Testis (tissue), 3 donors: ENCODE measurements around the gene HOXD3. TPM values are rescaled to one million over a fixed set of nuclear protein-coding genes. Genes with fewer than 3 reads are reported as not detected.

Experiments
- DNase-seq: peaks from one replicate; pipeline ENCODE4 v3.0.0-alpha.2; 2019
- H3K27ac ChIP-seq, 2 donors: fragments of 200-600 bp; sonication (generic); one replicate each; pipeline ENCODE4 v1.5.1; 2019
- H3K27me3 ChIP-seq: fragments of 200-600 bp; sonication (generic); one replicate; pipeline ENCODE4 v1.5.1; 2019
- H3K36me3 ChIP-seq: fragments of 200-600 bp; sonication (generic); one replicate; pipeline ENCODE4 v1.5.1; 2017; ENCODE audit warnings: low read depth; ENCODE audit errors: missing control alignments
- H3K4me1 ChIP-seq: fragments of 200-600 bp; sonication (generic); one replicate; pipeline ENCODE4 v1.5.1; 2019
- H3K4me3 ChIP-seq, 2 donors: fragments of 200-600 bp; sonication (generic); one replicate each; pipeline ENCODE4 v1.5.1; 2017 to 2019
- H3K9me3 ChIP-seq: fragments of 200-600 bp; sonication (generic); one replicate; pipeline ENCODE4 v1.5.1; 2017
- POLR2A ChIP-seq: fragments of 450-650 bp; IDR thresholded peaks from one replicate; pipeline ENCODE4 v1.6.1; 2017; ENCODE audit warnings: antibody characterized with exemption, mild to moderate bottlenecking, moderate library complexity
- WGBS, 2 donors: methylation state at CpG; one replicate each; pipeline ENCODE4 v1.1.5; 2018; 5-methylcytosine and 5-hydroxymethylcytosine counted together
- intact Hi-C: fragments of 100-400 bp; cut with DNase I; formaldehyde crosslinking; loops from one replicate; pipeline ENCODE4 v1.15.1; 2023; ENCODE audit warnings: low total_unique reads
- polyA plus RNA-seq: library from polyadenylated mRNA; stranded (reverse); fragments of 350-450 nt; fragmentation: Illumina TruSeq; extraction: RNeasy Lipid Tissue Mini Kit (QIAGEN cat#74804); gene quantifications from one replicate; pipeline ENCODE4 v1.2.3, GENCODE V29; 2014; ENCODE audit warnings: low read depth, low replicate concordance; ENCODE audit not compliant: insufficient read depth
- total RNA-seq, 2 donors: library from RNA; depleted of rRNA; stranded (reverse); fragments of >200 nt; gene quantifications; one replicate each; pipeline ENCODE4 v1.2.3, GENCODE V29; 2016
- TF ChIP-seq, protein P1 (sequence below), 3 experiments: fragments of 450-650 bp in 2 of 3; fragments of 200-600 bp in 1 of 3; sonication (generic) in 1 of 3; IDR thresholded peaks; one replicate each; pipeline ENCODE4 v1.5.1; 2016 to 2019; ENCODE audit warnings: antibody characterized with exemption in 3 of 3, mild to moderate bottlenecking in 2 of 3, moderate library complexity in 1 of 3

HOXD3 gene
- total and polyA plus RNA-seq, 3 donors from 2014 or later, result 2.7 to 22.3 (median 14.0) TPM

GRCh38 chr2:176169181-176169580, 12.1 kb downstream of the HOXD3 start:
- no peaks in the 10 kb centered on the region for H3K9me3 ChIP-seq
- H3K36me3 ChIP-seq, result no peaks in the 10 kb centered on the region
- H3K27ac ChIP-seq, result no peak overlapping the region
- TF ChIP-seq, protein P1, sequence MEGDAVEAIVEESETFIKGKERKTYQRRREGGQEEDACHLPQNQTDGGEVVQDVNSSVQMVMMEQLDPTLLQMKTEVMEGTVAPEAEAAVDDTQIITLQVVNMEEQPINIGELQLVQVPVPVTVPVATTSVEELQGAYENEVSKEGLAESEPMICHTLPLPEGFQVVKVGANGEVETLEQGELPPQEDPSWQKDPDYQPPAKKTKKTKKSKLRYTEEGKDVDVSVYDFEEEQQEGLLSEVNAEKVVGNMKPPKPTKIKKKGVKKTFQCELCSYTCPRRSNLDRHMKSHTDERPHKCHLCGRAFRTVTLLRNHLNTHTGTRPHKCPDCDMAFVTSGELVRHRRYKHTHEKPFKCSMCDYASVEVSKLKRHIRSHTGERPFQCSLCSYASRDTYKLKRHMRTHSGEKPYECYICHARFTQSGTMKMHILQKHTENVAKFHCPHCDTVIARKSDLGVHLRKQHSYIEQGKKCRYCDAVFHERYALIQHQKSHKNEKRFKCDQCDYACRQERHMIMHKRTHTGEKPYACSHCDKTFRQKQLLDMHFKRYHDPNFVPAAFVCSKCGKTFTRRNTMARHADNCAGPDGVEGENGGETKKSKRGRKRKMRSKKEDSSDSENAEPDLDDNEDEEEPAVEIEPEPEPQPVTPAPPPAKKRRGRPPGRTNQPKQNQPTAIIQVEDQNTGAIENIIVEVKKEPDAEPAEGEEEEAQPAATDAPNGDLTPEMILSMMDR (IDR thresholded peaks at IDR 0.05), result no peak
- no peak for TF ChIP-seq POLR2A
- H3K27me3 ChIP-seq, result no peaks in the 10 kb centered on the region
- WGBS, 2 donors, result 87 to 100% methylated on average over 2 to 5 of the region's 5 CpGs
- no peak for DNase-seq
- H3K4me3 ChIP-seq, result no peak overlapping the region
- H3K4me1 ChIP-seq, result peaks cover 18% of the 10 kb centered on the region
- intact Hi-C loops, result no loop called here

DNA sequence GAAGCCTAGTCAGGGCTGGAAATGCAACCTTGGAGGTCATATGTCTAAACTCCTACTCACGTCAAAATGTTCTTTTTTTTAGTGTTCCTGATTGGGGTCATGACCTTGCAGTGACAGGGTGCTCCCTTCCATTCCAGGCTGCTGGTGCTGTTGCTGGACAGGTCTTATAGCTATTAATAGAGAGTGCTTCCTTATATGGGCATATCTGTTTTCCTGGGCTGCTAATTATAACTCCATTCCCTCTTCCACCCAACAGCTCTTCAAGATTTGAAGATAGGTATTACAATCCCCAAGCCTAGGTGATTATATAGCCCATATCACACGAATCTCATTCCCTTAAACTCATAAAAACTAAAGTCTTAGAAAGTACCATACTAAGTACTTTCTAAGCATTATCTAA, 12.6 kb downstream of the HOXD3 start:
- DNase-seq, result no peak
- Histone ChIP-seq H3K4me3 (no peak overlapping the region), H3K27ac (peak overlapping the region in 1 of 2 donors; percentile 71), H3K27me3 (no peaks in the 10 kb centered on the region), H3K4me1 (peaks cover 23% of the 10 kb centered on the region), H3K36me3 (no peaks in the 10 kb centered on the region), H3K9me3 (no peaks in the 10 kb centered on the region)
- WGBS, 2 donors, result 62 to 75% methylated on average over 2 of the region's 2 CpGs
- TF ChIP-seq POLR2A, result no peak
- TF ChIP-seq, protein P1 (IDR thresholded peaks at IDR 0.05), result no peak
- intact Hi-C loops, result no loop called here

- TF ChIP-seq, protein P1 (IDR thresholded peaks at IDR 0.05), result no peak
- no peak for TF ChIP-seq POLR2A
- Histone ChIP-seq H3K4me1 (peaks cover 32% of the 10 kb centered on the region), H3K27me3 (no peaks in the 10 kb centered on the region), H3K9me3 (no peaks in the 10 kb centered on the region), H3K4me3 (no peak overlapping the region), H3K36me3 (no peaks in the 10 kb centered on the region), H3K27ac (peak overlapping the region; percentile 71 to 77)
- no peak for DNase-seq
- 17 to 81% methylated on average over 1 of the region's 1 CpG for WGBS, 2 donors
- intact Hi-C loops, result no loop called here
Observed at GRCh38 chr2:176170602-176171305, 13.6 kb downstream of the HOXD3 start.

DNA sequence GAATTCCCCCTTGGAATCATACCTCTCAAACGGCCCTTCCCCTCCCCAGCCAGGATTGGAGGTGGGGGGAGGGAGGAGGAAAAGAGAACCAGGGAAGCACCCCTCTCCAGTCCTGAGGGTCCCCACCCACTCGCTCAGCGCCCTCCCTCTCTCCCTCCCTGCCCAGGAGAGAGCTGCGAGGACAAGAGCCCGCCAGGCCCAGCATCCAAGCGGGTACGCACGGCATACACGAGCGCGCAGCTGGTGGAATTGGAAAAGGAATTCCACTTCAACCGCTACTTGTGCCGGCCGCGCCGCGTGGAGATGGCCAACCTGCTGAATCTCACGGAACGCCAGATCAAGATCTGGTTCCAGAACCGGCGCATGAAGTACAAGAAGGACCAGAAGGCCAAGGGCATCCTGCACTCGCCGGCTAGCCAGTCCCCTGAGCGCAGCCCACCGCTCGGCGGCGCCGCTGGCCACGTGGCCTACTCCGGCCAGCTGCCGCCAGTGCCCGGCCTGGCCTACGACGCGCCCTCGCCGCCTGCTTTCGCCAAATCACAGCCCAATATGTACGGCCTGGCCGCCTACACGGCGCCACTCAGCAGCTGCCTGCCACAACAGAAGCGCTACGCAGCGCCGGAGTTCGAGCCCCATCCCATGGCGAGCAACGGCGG, 14.4 kb downstream of the HOXD3 start:
- WGBS, 2 donors, result 32 to 36% methylated on average over 24 to 51 of the region's 51 CpGs

More for the DNA sequence above, 14.4 kb downstream of the HOXD3 start:
- H3K36me3 ChIP-seq, result no peaks in the 10 kb centered on the region
- TF ChIP-seq, protein P1 (IDR thresholded peaks at IDR 0.05), result no peak
- no peak for TF ChIP-seq POLR2A
- H3K9me3 ChIP-seq, result no peaks in the 10 kb centered on the region
- H3K4me1 ChIP-seq, result peaks cover 39% of the 10 kb centered on the region
- DNase-seq, result no peak
- no peaks in the 10 kb centered on the region for H3K27me3 ChIP-seq
- peak overlapping the region; percentile 71 to 77 for H3K27ac ChIP-seq
- intact Hi-C loops, result no loop called here
- peak overlapping the region; percentile 10 to 57 for H3K4me3 ChIP-seq
